Measurements from ENCODE around the gene P2RY2. TPM values are rescaled to one million over a fixed set of nuclear protein-coding genes. Genes with fewer than 3 reads are reported as not detected.

The P2RY2 gene
- total RNA-seq, 1 donor from 2014 or later, result 4.2 TPM

DNA sequence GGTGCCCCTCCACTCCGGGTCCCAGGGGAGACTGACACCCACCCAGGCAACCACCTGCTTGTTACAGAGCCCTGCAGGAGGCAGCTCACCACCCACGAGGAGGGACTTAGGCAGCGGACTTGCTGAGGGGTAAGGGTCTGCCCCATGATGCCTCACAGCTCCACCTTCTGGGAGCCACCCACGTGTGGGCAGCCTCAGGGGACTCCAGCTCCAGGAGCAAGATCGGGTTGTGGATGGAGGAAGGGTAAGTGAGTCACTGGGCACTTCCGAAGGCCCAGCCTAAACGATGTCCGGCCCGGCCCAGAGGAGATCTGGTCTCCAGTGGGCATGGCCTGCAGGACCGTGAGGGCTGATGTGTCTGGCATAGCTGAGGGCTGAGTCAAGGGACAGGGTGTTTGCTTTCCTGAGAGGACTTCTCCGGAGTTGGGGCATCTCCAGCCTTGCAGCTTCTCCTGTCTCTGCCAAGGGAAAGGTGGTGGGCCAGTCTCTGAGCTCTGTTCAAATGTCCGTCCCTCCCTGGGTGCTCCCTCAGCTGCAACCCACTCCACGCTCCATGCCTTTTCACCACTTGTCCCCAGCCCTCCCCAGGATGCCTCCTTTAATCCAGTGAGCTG, 32.3 kb upstream of the P2RY2 start:
- no peak for DNase-seq (ENCODE audit: low read depth)
- TF ChIP-seq, protein P1, sequence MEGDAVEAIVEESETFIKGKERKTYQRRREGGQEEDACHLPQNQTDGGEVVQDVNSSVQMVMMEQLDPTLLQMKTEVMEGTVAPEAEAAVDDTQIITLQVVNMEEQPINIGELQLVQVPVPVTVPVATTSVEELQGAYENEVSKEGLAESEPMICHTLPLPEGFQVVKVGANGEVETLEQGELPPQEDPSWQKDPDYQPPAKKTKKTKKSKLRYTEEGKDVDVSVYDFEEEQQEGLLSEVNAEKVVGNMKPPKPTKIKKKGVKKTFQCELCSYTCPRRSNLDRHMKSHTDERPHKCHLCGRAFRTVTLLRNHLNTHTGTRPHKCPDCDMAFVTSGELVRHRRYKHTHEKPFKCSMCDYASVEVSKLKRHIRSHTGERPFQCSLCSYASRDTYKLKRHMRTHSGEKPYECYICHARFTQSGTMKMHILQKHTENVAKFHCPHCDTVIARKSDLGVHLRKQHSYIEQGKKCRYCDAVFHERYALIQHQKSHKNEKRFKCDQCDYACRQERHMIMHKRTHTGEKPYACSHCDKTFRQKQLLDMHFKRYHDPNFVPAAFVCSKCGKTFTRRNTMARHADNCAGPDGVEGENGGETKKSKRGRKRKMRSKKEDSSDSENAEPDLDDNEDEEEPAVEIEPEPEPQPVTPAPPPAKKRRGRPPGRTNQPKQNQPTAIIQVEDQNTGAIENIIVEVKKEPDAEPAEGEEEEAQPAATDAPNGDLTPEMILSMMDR (IDR thresholded peaks at IDR 0.05; ENCODE audit: insufficient read depth, low read length, poor library complexity, severe bottlenecking), result no peak
- Histone ChIP-seq H3K27me3 (ENCODE audit: control insufficient read depth, insufficient read depth, low read length) (no peaks in the 10 kb centered on the region), H3K4me3 (ENCODE audit: low read depth, low read length) (no peak overlapping the region), H3K36me3 (ENCODE audit: control insufficient read depth, insufficient read depth, low read length) (no peaks in the 10 kb centered on the region)

DNA sequence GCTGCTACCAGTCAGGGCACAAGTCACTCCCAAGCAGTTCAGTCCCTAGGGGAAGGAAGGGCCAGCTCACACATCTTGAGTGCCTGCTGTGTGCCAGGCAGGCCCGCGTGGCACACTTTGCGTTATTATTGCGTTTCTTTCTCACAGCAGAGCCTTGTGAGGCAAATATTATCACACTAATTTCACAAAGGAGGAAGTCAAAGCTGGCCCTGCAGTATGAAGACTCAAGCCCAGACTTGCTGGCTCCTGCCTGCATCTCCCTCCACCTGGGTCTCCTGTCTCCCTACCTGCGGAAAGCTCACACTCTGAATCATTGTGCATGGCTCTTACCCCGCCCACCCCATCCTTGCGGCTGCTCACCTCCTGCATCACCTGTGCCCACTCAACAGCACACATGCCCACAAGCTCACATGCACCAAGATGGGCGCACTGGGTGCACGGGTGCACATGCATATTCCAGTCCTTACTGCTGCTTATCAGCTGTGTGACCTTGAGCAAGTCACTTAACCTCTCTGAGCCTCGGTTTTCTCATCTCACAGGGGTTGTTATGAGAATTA, 31.7 kb upstream of the P2RY2 start:
- TF ChIP-seq, protein P1 (IDR thresholded peaks at IDR 0.05; ENCODE audit: insufficient read depth, low read length, poor library complexity, severe bottlenecking), result no peak
- Histone ChIP-seq H3K4me3 (ENCODE audit: low read depth, low read length) (no peak overlapping the region), H3K27me3 (ENCODE audit: control insufficient read depth, insufficient read depth, low read length) (no peaks in the 10 kb centered on the region), H3K36me3 (ENCODE audit: control insufficient read depth, insufficient read depth, low read length) (no peaks in the 10 kb centered on the region)
- no peak for DNase-seq (ENCODE audit: low read depth)

DNA sequence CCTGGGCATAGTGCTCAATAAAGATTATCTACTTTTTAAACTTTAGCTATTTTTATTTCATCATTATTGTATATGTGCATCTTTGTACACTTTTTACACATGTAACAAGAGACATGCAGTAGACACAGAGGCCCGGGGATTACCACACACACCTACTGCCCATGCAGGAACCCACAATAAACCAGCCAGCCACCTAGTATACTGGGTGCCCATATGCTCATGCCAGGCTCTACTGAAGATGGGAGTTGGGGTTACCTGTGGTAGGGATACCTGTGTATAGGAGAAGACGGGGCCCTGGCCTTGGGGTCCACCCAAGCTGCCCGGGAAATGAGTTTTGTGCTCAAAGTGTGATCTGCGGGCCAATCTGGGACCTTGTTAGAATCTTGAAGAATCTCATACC, 31.2 kb upstream of the P2RY2 start:
- H3K27me3 ChIP-seq (ENCODE audit: control insufficient read depth, insufficient read depth, low read length), result no peaks in the 10 kb centered on the region
- H3K36me3 ChIP-seq (ENCODE audit: control insufficient read depth, insufficient read depth, low read length), result no peaks in the 10 kb centered on the region
- DNase-seq (ENCODE audit: low read depth), result no peak
- H3K4me3 ChIP-seq (ENCODE audit: low read depth, low read length), result no peak overlapping the region
- TF ChIP-seq, protein P1 (IDR thresholded peaks at IDR 0.05; ENCODE audit: insufficient read depth, low read length, poor library complexity, severe bottlenecking), result no peak

DNA sequence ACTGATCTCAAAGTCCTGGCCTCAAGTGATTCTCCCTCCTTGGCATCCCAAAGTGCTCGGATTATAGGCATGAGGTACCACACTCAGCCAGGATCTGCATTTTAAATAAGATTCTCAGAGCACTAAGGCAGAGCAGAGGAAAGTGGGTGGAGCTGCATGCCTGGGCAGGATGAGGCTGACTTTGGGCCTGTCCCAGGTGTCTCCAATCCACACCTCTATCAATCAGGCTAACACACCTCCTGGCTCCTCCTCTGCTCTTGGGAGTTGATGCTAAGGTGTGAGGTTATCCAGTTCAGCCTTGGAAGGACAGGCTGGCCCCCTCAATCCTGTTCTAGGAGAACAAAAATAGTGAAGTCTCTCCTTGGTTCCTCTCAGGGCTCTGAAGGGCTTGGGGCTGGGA, 30.2 kb upstream of the P2RY2 start:
- TF ChIP-seq, protein P1 (IDR thresholded peaks at IDR 0.05; ENCODE audit: insufficient read depth, low read length, poor library complexity, severe bottlenecking), result no peak
- DNase-seq (ENCODE audit: low read depth), result no peak
- no peaks in the 10 kb centered on the region for H3K36me3 ChIP-seq (ENCODE audit: control insufficient read depth, insufficient read depth, low read length)
- H3K27me3 ChIP-seq (ENCODE audit: control insufficient read depth, insufficient read depth, low read length), result no peaks in the 10 kb centered on the region
- no peak overlapping the region for H3K4me3 ChIP-seq (ENCODE audit: low read depth, low read length)

DNA sequence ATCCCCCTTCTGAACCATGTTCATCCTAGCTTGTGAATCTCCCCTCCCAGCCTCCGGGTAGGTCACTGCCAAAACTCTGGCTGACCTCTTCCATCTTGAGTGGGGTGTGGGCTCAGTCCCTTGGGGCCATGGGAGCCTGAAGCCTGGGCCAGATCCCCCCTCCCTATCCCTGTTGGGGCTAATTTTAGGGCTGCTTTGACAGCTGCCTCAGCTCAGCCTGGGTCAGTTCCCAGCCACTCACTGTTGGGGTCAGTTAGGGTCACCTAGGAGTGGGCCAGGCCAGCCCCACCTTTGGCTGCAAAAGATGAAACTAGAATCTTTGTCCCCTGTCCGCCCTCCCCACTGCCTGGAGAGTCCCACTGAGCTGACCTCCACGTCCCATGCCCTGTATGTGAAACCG, 29.8 kb upstream of the P2RY2 start:
- Histone ChIP-seq H3K27me3 (ENCODE audit: control insufficient read depth, insufficient read depth, low read length) (no peaks in the 10 kb centered on the region), H3K36me3 (ENCODE audit: control insufficient read depth, insufficient read depth, low read length) (no peaks in the 10 kb centered on the region), H3K4me3 (ENCODE audit: low read depth, low read length) (no peak overlapping the region)
- DNase-seq (ENCODE audit: low read depth), result no peak
- TF ChIP-seq, protein P1 (IDR thresholded peaks at IDR 0.05; ENCODE audit: insufficient read depth, low read length, poor library complexity, severe bottlenecking), result no peak

DNA sequence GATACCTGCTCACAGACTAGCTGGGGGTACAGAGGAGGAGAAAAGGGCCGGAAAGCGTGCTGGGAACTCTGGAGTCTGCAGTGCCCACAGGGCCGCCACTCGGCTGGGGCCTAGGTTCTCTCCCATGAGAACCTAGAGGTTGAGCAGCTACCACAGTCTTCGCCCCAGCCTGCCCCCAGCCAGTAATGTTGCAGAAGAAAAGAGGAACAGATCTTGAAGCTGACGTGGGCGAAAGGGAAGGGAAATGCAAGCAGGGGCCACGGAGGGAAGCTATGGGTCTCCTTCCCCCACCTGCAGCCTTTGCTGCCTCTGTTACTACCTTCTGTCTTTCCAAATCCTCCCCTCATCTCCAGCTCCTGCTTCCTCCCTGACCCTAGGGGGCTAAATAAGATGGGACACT, 28.8 kb upstream of the P2RY2 start:
- Histone ChIP-seq H3K4me3 (ENCODE audit: low read depth, low read length) (no peak overlapping the region), H3K27me3 (ENCODE audit: control insufficient read depth, insufficient read depth, low read length) (no peaks in the 10 kb centered on the region), H3K36me3 (ENCODE audit: control insufficient read depth, insufficient read depth, low read length) (no peaks in the 10 kb centered on the region)
- DNase-seq (ENCODE audit: low read depth), result no peak
- TF ChIP-seq, protein P1 (IDR thresholded peaks at IDR 0.05; ENCODE audit: insufficient read depth, low read length, poor library complexity, severe bottlenecking), result no peak

Measured in kidney epithelial cell (primary cell).